ENCODE measurements around the gene FPR3. TPM values are rescaled to one million over a fixed set of nuclear protein-coding genes. Genes with fewer than 3 reads are reported as not detected.

Gene FPR3
- total and polyA plus RNA-seq, 4 experiments from 2014 or later: 3.2 TPM; not detected in 2

DNA sequence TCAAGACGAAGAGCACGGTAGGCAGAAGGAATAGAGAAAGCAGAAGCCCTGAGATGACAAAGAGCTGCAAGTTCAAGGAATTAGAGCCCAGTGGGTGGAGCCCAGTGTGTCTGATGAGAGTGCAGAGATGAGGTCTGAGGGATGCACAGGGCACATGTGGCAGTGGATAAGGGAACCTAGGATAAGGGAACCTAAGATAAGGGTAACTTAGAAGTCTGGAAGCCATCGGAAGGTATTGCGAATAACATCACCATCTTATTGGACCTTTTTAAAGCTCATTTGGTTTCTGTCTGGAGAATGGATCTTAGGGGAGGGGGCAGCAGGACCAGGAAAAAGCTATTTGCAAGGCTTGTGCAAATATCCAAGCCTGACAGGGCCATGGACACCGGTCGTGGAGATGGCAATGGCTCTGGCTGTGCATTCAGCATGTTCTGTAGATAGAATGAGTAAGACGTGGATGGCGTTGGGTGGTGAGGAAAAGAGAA is 1.3 kb downstream of the FPR3 start:
- Mint-ChIP-seq H3K36me3 (no peaks in the 10 kb centered on the region), H3K27me3 (peaks cover 4 to 15% of the 10 kb centered on the region in 2 donors)
- CTCF ChIA-PET (ENCODE audit: partially characterized antibody): interaction anchor here (1.2 kb wide), 1 partner anchor 18 kb away, joined by 3 read pairs; no protein-coding TSS in a partner anchor

DNA sequence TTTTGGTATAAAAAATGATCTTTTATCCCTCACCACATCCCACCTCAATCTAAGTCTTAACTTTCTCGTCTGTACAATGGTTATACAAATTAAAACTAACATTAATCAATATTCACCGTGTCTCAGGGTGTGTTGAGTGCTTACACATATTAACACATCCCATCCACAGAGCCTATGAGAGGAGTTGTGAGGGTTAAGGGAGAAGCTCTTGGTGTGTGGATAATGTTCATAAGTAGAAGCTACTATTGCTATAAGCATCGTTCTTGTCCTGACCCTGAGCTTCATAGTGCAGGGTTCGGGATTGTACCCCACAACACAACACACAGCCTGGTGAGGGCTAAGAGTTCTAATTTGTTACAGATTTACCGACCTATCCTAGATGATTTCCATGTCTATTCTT is 2.5 kb downstream of the FPR3 start:
- ChIA-PET POLR2A (ENCODE audit: partially characterized antibody) (no interaction called here), CTCF (ENCODE audit: partially characterized antibody) (interaction anchor here (1.0 kb wide), 1 partner anchor 325 kb away, joined by 3 read pairs; no protein-coding TSS in a partner anchor)

More for the DNA sequence above, 1.3 kb downstream of the FPR3 start:
- Mint-ChIP-seq H3K9me3 (peaks cover 0 to 23% (median 18%) of the 10 kb centered on the region in 8 donors), H3K27ac (no peak overlapping the region), H3K4me3 (no peak overlapping the region), H3K4me1 (no peaks in the 10 kb centered on the region)
- POLR2A ChIA-PET (ENCODE audit: partially characterized antibody): no interaction called here
- Histone ChIP-seq H3K9me3 (ENCODE audit: control insufficient read depth in 1 of 2, low read length in 2 of 2) (no peaks in the 10 kb centered on the region), H3K27ac (ENCODE audit: low read depth, low read length) (no peak overlapping the region), H3K4me3 (ENCODE audit: low read length in 2 of 2) (no peak overlapping the region), H3K36me3 (ENCODE audit: insufficient read depth, low read length) (no peaks in the 10 kb centered on the region), H3K27me3 (ENCODE audit: insufficient read depth, low read length) (no peaks in the 10 kb centered on the region), H3K4me1 (ENCODE audit: insufficient read depth, low read length) (no peaks in the 10 kb centered on the region)
- intact Hi-C loops (cut with micrococcal nuclease): no loop called here
- DNase-seq: no peak

DNA sequence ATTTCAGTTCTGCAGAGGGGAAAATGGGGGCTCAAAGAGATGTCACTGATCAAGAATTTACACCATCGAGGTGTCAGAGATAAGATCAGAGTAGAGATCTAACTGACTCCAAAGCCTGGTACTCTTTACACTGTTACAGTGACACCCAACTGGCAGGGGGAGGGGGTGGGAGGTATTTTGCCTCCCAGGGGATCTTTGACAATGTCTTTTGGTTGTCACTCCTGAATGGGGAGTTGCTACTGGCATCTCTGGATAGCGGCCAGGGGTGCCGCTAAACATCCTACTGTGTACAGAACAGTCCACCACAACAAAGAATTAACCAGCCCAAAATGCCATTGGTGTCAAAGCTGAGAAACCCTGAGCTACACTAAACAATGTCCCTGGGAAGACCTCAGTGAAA is 3.1 kb downstream of the FPR3 start:
- Mint-ChIP-seq H3K27ac (no peak overlapping the region), H3K4me1 (no peaks in the 10 kb centered on the region), H3K4me3 (no peak overlapping the region), H3K36me3 (peaks cover 0 to under 1% of the 10 kb centered on the region in 2 donors), H3K27me3 (peaks cover 2 to 8% of the 10 kb centered on the region in 2 donors), H3K9me3 (peaks cover 0 to 22% (median 14%) of the 10 kb centered on the region in 8 donors)
- Histone ChIP-seq H3K27me3 (ENCODE audit: insufficient read depth, low read length) (no peaks in the 10 kb centered on the region), H3K4me1 (ENCODE audit: insufficient read depth, low read length) (no peaks in the 10 kb centered on the region), H3K36me3 (ENCODE audit: insufficient read depth, low read length) (no peaks in the 10 kb centered on the region), H3K9me3 (ENCODE audit: control insufficient read depth in 1 of 2, low read length in 2 of 2) (no peaks in the 10 kb centered on the region), H3K4me3 (ENCODE audit: low read length in 2 of 2) (no peak overlapping the region), H3K27ac (ENCODE audit: low read depth, low read length) (no peak overlapping the region)
- CTCF ChIA-PET (ENCODE audit: partially characterized antibody): interaction anchor here (1.0 kb wide), 1 partner anchor 325 kb away, joined by 3 read pairs; no protein-coding TSS in a partner anchor
- intact Hi-C loops (cut with micrococcal nuclease): no loop called here
- DNase-seq: no peak
- POLR2A ChIA-PET (ENCODE audit: partially characterized antibody): no interaction called here

More for the DNA sequence above, 2.5 kb downstream of the FPR3 start:
- H3K4me3 Mint-ChIP-seq: no peak overlapping the region
- H3K27ac Mint-ChIP-seq: no peak overlapping the region
- H3K36me3 Mint-ChIP-seq: no peaks in the 10 kb centered on the region
- Histone ChIP-seq H3K27ac (ENCODE audit: low read depth, low read length) (no peak overlapping the region), H3K36me3 (ENCODE audit: insufficient read depth, low read length) (no peaks in the 10 kb centered on the region), H3K27me3 (ENCODE audit: insufficient read depth, low read length) (no peaks in the 10 kb centered on the region), H3K4me3 (ENCODE audit: low read length in 2 of 2) (no peak overlapping the region), H3K4me1 (ENCODE audit: insufficient read depth, low read length) (no peaks in the 10 kb centered on the region), H3K9me3 (ENCODE audit: control insufficient read depth in 1 of 2, low read length in 2 of 2) (no peaks in the 10 kb centered on the region)
- intact Hi-C loops (cut with micrococcal nuclease): no loop called here
- H3K9me3 Mint-ChIP-seq: peaks cover 0 to 22% (median 14%) of the 10 kb centered on the region in 8 donors
- peaks cover 4 to 8% of the 10 kb centered on the region in 2 donors for H3K27me3 Mint-ChIP-seq
- peak in 1 of 5 donors; percentile 8 for DNase-seq
- no peaks in the 10 kb centered on the region for H3K4me1 Mint-ChIP-seq

DNA sequence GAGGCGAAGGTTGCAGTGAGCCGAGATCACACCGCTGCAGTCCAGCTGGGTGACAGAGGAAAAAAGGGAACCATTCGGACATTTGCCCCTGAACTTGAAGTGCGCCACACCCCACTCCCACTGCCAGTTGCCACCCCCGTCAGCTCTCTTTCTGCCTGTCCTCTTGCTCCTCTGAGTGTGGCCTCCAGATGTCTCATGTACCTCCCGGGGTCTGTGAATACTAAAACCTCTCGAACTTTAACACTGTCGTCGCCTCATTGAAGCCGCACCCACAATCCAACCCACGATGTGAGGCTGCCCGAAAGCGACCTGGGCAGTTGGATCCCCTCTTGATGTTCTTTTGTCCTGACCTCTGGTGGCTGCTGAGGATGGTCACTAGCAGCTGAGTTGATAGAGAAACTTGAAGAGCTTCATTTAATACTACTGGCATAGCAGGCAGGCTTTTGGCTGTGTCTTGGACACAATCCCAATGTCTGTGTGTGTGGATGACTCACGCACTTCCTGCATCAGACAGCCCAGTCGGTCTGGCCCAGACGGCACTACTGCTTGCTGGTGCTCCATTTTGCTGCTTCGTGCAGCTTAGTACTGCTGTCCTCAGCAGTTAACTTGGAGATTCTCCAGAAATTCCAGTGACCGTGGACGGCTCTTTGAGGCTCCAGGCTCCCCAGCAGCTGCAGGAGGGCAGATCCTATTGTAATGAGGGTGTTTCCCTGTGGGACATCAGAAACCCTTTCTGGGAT is 4.2 kb downstream of the FPR3 start:
- Histone ChIP-seq H3K4me1 (ENCODE audit: insufficient read depth, low read length) (no peaks in the 10 kb centered on the region), H3K27me3 (ENCODE audit: insufficient read depth, low read length) (no peaks in the 10 kb centered on the region), H3K9me3 (ENCODE audit: control insufficient read depth in 1 of 2, low read length in 2 of 2) (no peaks in the 10 kb centered on the region), H3K36me3 (ENCODE audit: insufficient read depth, low read length) (no peaks in the 10 kb centered on the region), H3K27ac (ENCODE audit: low read depth, low read length) (no peak overlapping the region), H3K4me3 (ENCODE audit: low read length in 2 of 2) (no peak overlapping the region)
- Mint-ChIP-seq H3K9me3 (peaks cover 0 to 20% (median 14%) of the 10 kb centered on the region in 8 donors), H3K27ac (no peak overlapping the region), H3K36me3 (peaks cover 0 to 4% of the 10 kb centered on the region in 2 donors), H3K4me1 (no peaks in the 10 kb centered on the region), H3K27me3 (peaks cover 4 to 8% of the 10 kb centered on the region in 2 donors), H3K4me3 (no peak overlapping the region)
- ChIA-PET CTCF (ENCODE audit: partially characterized antibody) (no interaction called here), POLR2A (ENCODE audit: partially characterized antibody) (no interaction called here)
- intact Hi-C loops (cut with micrococcal nuclease): no loop called here
- no peak for DNase-seq

DNA sequence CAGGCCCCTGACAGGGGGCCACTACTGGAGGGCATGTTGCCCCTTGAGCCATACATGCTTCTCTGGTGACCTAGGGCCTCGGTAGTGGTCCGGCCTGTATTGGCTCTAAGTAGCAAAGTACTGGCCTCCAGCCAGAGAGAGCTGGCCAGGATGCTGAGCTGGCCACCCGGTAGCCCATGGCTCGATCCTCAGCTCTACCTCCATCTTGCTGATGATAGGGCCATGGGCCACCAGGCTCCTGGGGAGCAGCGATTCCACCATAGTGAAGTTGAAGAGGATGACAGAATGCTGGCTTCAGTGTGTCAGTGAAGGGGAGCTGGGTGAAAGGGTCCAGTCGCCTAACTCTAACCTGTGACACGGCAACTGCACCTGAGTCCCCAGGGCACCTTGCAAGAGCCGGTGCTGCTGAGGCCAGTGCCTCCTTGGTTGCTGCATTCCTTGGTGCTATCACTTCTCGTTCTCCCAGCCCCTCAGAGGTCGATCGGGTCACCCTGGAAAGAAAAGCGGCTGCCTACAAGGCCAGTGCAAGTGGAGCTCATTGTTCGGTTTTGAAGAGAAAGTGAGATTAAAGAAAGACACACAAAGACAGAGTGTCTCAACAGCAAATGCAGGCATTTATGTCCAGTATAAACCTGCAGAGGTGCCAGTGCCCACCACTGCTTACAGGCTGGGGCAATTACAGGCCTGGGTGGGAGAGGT is 5.0 kb downstream of the FPR3 start:
- Mint-ChIP-seq H3K27me3 (peaks cover 3 to 5% of the 10 kb centered on the region in 2 donors), H3K9me3 (peaks cover 2 to 25% (median 17%) of the 10 kb centered on the region in 8 donors), H3K27ac (peak overlapping the region in 1 of 7 donors; percentile 3), H3K4me3 (no peak overlapping the region), H3K4me1 (no peaks in the 10 kb centered on the region), H3K36me3 (peaks cover 0 to 4% of the 10 kb centered on the region in 2 donors)
- CTCF ChIA-PET (ENCODE audit: partially characterized antibody): no interaction called here
- no peak for DNase-seq
- Histone ChIP-seq H3K9me3 (ENCODE audit: control insufficient read depth in 1 of 2, low read length in 2 of 2) (no peaks in the 10 kb centered on the region), H3K27me3 (ENCODE audit: insufficient read depth, low read length) (no peaks in the 10 kb centered on the region), H3K36me3 (ENCODE audit: insufficient read depth, low read length) (no peaks in the 10 kb centered on the region), H3K4me1 (ENCODE audit: insufficient read depth, low read length) (no peaks in the 10 kb centered on the region), H3K4me3 (ENCODE audit: low read length in 2 of 2) (no peak overlapping the region), H3K27ac (ENCODE audit: low read depth, low read length) (no peak overlapping the region)
- intact Hi-C loops (cut with micrococcal nuclease): no loop called here
- POLR2A ChIA-PET (ENCODE audit: partially characterized antibody): no interaction called here

DNA sequence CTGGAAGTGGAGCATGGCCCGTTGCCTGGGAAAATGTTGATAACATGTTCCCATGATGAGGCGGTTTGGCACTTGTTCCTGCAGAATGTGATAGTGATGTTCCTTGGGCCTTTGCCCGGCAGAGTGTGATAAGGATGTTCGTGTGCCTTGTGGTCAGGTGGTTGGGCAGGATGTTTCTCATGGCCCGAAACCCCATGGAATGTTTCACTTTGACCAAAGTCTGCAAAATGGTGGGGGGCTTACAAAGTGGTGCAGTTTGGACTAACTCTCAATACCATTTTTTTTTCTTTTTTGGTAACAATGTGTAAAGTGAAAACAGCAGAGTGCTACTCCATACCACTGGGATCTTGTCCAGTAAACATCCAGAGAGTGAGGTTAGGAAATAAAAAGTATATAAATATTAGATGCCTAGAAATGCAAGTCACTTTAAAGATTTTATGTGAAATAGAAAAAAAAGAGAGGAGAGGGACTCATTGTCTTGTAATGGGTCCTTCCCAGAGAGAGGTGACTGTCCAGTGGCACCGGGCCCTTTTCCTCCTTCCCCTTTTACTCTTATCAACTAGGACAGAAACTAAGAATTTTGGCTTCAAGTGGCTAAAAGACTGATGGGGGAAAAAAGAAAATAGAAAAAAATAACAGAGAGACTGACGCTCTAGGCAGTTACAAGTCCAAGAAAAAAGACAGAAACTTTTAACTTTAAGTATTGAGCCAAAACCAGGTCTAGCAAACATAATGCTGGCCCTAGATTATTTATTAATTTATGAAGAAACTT is 5.7 kb downstream of the FPR3 start:
- Histone ChIP-seq H3K27me3 (ENCODE audit: insufficient read depth, low read length) (no peaks in the 10 kb centered on the region), H3K4me3 (ENCODE audit: low read length in 2 of 2) (no peak overlapping the region), H3K4me1 (ENCODE audit: insufficient read depth, low read length) (no peaks in the 10 kb centered on the region), H3K27ac (ENCODE audit: low read depth, low read length) (no peak overlapping the region), H3K9me3 (ENCODE audit: control insufficient read depth in 1 of 2, low read length in 2 of 2) (no peaks in the 10 kb centered on the region), H3K36me3 (ENCODE audit: insufficient read depth, low read length) (no peaks in the 10 kb centered on the region)
- H3K27ac Mint-ChIP-seq: peak overlapping the region in 1 of 7 donors; percentile 3
- peaks cover 0 to 4% of the 10 kb centered on the region in 2 donors for H3K36me3 Mint-ChIP-seq
- H3K9me3 Mint-ChIP-seq: peaks cover 2 to 28% (median 18%) of the 10 kb centered on the region in 8 donors
- peaks cover 2 to 5% of the 10 kb centered on the region in 2 donors for H3K27me3 Mint-ChIP-seq
- ChIA-PET CTCF (ENCODE audit: partially characterized antibody) (no interaction called here), POLR2A (ENCODE audit: partially characterized antibody) (no interaction called here)
- DNase-seq: no peak
- intact Hi-C loops (cut with micrococcal nuclease): no loop called here
- no peak overlapping the region for H3K4me3 Mint-ChIP-seq
- H3K4me1 Mint-ChIP-seq: no peaks in the 10 kb centered on the region

DNA sequence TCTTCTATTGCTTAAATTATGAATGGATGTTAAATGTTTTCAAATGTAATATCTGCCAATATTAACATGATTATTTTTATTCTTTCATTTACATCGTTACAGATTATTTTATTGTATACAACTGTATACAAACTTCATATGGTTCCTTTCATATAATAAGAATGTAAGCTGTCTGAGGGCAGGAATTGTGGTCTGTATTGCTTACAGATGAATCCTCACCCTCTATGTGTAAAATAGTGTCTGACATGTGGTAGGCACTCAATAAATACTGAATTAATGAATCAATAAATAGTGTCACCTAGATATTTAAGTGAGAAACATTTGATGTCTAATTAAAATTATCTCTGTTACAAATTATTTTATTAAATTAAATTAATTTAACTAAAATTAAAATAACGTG is 7.8 kb downstream of the FPR3 start:
- ChIA-PET POLR2A (ENCODE audit: partially characterized antibody) (no interaction called here), CTCF (ENCODE audit: partially characterized antibody) (no interaction called here)
- Histone ChIP-seq H3K27me3 (ENCODE audit: insufficient read depth, low read length) (no peaks in the 10 kb centered on the region), H3K27ac (ENCODE audit: low read depth, low read length) (no peak overlapping the region), H3K9me3 (ENCODE audit: control insufficient read depth in 1 of 2, low read length in 2 of 2) (no peaks in the 10 kb centered on the region), H3K36me3 (ENCODE audit: insufficient read depth, low read length) (no peaks in the 10 kb centered on the region), H3K4me3 (ENCODE audit: low read length in 2 of 2) (no peak overlapping the region), H3K4me1 (ENCODE audit: insufficient read depth, low read length) (no peaks in the 10 kb centered on the region)
- Mint-ChIP-seq H3K4me3 (no peak overlapping the region), H3K27ac (no peak overlapping the region), H3K9me3 (peaks cover 2 to 39% (median 15%) of the 10 kb centered on the region in 8 donors), H3K27me3 (peaks cover 0 to 2% of the 10 kb centered on the region in 2 donors), H3K36me3 (peaks cover 0 to 4% of the 10 kb centered on the region in 2 donors), H3K4me1 (no peaks in the 10 kb centered on the region)
- no peak for DNase-seq
- intact Hi-C loops (cut with micrococcal nuclease): no loop called here

Measured in CD4-positive, alpha-beta memory T cell (primary cell).